ENCODE measurements around the gene TLDC2. TPM values are rescaled to one million over a fixed set of nuclear protein-coding genes. Genes with fewer than 3 reads are reported as not detected.

Gene TLDC2
- total RNA-seq, 1 experiment from 2014 or later: 0.32 TPM

GRCh38 chr20:36887752-36888090, 11.8 kb downstream of the TLDC2 start:
- Histone ChIP-seq H3K4me1 (ENCODE audit: control insufficient read depth in 1 of 2, insufficient read depth in 2 of 2, low read length in 2 of 2) (peaks cover 8 to 10% of the 10 kb centered on the region in 2 experiments; a peak in 3 of 4 replicates), H3K9me3 (ENCODE audit: control insufficient read depth in 1 of 2, insufficient read depth in 1 of 2, low read depth in 1 of 2, low read length in 2 of 2) (no peaks in the 10 kb centered on the region), H3K4me3 (replicated peaks in 1 of 2; ENCODE audit: low read depth in 1 of 2, low read length in 2 of 2) (no peak overlapping the region), H3K36me3 (ENCODE audit: control insufficient read depth in 1 of 2, insufficient read depth in 2 of 2, low read length in 2 of 2) (no peaks in the 10 kb centered on the region), H3K9ac (ENCODE audit: low read length) (no peak overlapping the region), H4K20me1 (ENCODE audit: insufficient read depth) (no peaks in the 10 kb centered on the region), H3K27ac (ENCODE audit: low read depth, low read length) (no peak overlapping the region), H3K27me3 (ENCODE audit: insufficient read depth, low read length) (no peaks in the 10 kb centered on the region), H2AFZ (ENCODE audit: low read depth, low read length, poor library complexity, severe bottlenecking) (no peak overlapping the region), H3K9me2 (ENCODE audit: insufficient read depth) (no peaks in the 10 kb centered on the region), H3K79me2 (ENCODE audit: insufficient read depth, low read length) (no peaks in the 10 kb centered on the region), H3K4me2 (ENCODE audit: low read length) (peak overlapping the region; percentile 14; the same call in 1 of the 2 replicates)
- CTCF ChIA-PET: interaction anchor here (1.3 to 1.6 kb wide), 2 partner anchors 15 to 52 kb away, joined by 3 to 4 read pairs; no protein-coding TSS in a partner anchor
- ATAC-seq: no peak
- BruUV-seq (replicated peaks): no TSS peak
- TF ChIP-seq CTCF (IDR thresholded peaks at IDR 0.05 in 2 of 3, conservative IDR thresholded peaks at IDR 0.05 in 1 of 3; ENCODE audit: borderline replicate concordance in 1 of 3, insufficient read depth in 1 of 3, low read depth in 2 of 3, low read length in 2 of 3): no peak
- no peak for TF ChIP-seq REST (IDR thresholded peaks at IDR 0.05; ENCODE audit: low read depth)
- TF ChIP-seq MAX (IDR thresholded peaks at IDR 0.05): no peak
- no peak for TF ChIP-seq CBX3 (IDR thresholded peaks at IDR 0.05; ENCODE audit: low read depth)
- TF ChIP-seq ZBTB33 (IDR thresholded peaks at IDR 0.05; ENCODE audit: extremely low read depth, insufficient replicate concordance, low read length): no peak
- TF ChIP-seq EZH2phosphoT487 (IDR thresholded peaks at IDR 0.05; ENCODE audit: borderline replicate concordance): no peak
- no peak for TF ChIP-seq TCF7L2 (IDR thresholded peaks at IDR 0.05; ENCODE audit: borderline replicate concordance, extremely low read depth, insufficient read depth, insufficient read length)
- no peak for TF ChIP-seq CEBPB (IDR thresholded peaks at IDR 0.05; ENCODE audit: low read depth)
- TF ChIP-seq SRF (IDR thresholded peaks at IDR 0.05; ENCODE audit: low read depth): no peak
- TF ChIP-seq RAD21 (IDR thresholded peaks at IDR 0.05; ENCODE audit: low read depth): no peak
- TF ChIP-seq FOSL1 (IDR thresholded peaks at IDR 0.05; ENCODE audit: low read depth): no peak
- TF ChIP-seq ZNF274 (IDR thresholded peaks at IDR 0.05; ENCODE audit: low read depth, low read length): no peak
- TF ChIP-seq ELF1 (IDR thresholded peaks at IDR 0.05; ENCODE audit: borderline replicate concordance, low read depth): no peak
- TF ChIP-seq SIN3A (IDR thresholded peaks at IDR 0.05; ENCODE audit: low read depth): no peak
- no peak for TF ChIP-seq ATF3 (IDR thresholded peaks at IDR 0.05)
- TF ChIP-seq ZFX (IDR thresholded peaks at IDR 0.05): no peak
- TF ChIP-seq POLR2AphosphoS5 (IDR thresholded peaks at IDR 0.05; ENCODE audit: low read depth, low read length): no peak
- no peak for TF ChIP-seq EZH2 (IDR thresholded peaks at IDR 0.05)
- TF ChIP-seq JUND (IDR thresholded peaks at IDR 0.05): no peak
- no peak for TF ChIP-seq POLR2A (IDR thresholded peaks at IDR 0.05; ENCODE audit: borderline replicate concordance, extremely low read depth, insufficient read depth, insufficient read length)
- no peak for DNase-seq (ENCODE audit: low read depth, low spot score)
- intact Hi-C loops (cut with micrococcal nuclease): loop anchor here (10.0 kb wide), 1 partner anchor 273 kb away; no protein-coding TSS in a partner anchor
- RAD21 ChIA-PET (ENCODE audit: low non-redundant PET in 1 of 2, low total read pairs in 2 of 2, uncharacterized antibody in 2 of 2, unreplicated experiment in 2 of 2): no interaction called here
- POLR2A ChIA-PET: no interaction called here
